ENCODE measurements around the gene ADPRHL1. TPM values are rescaled to one million over a fixed set of nuclear protein-coding genes. Genes with fewer than 3 reads are reported as not detected.

ADPRHL1 gene
- total and polyA plus RNA-seq, 2 experiments from 2014 or later, result 1.0 to 1.1 TPM

DNA sequence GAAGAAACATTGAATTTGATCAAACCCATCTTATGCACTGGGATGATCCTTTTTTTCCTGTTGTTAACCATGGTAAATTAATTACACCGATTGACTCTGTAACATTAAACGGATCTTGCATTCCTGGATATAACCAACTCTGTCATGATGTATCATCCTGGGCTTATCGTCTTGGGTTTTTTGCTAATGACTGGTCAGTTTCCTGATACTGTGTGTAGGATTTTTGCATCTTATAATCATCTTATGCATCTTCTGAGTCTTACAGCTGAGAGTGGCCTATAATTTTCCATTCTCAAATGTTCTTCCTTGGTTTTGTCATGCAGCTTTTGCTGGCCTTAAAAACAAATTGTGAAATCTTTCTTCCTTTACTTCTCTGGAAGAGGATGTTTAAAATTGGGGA is 24.4 kb upstream of the ADPRHL1 start:
- Histone ChIP-seq H3K4me3 (no peak overlapping the region), H3K4me2 (no peak overlapping the region), H3K9me3 (ENCODE audit: low read depth) (no peaks in the 10 kb centered on the region), H3K36me3 (replicated peaks; ENCODE audit: insufficient read depth, low read depth) (peaks cover 3% of the 10 kb centered on the region), H3K27ac (no peak overlapping the region), H3K9me2 (replicated peaks; ENCODE audit: insufficient read depth) (no peaks in the 10 kb centered on the region), H2AFZ (no peak overlapping the region), H4K20me1 (ENCODE audit: insufficient read depth, poor library complexity, severe bottlenecking) (no peaks in the 10 kb centered on the region), H3K4me1 (ENCODE audit: insufficient read depth) (no peaks in the 10 kb centered on the region), H3K27me3 (no peaks in the 10 kb centered on the region), H3K79me2 (peaks cover 17% of the 10 kb centered on the region)
- no peak for DNase-seq (ENCODE audit: low spot score)
- TF ChIP-seq CTCF (IDR thresholded peaks at IDR 0.05; ENCODE audit: poor library complexity) (no peak), EZH2phosphoT487 (IDR thresholded peaks at IDR 0.05; ENCODE audit: low read depth, severe bottlenecking, unreplicated experiment) (no peak), EZH2 (IDR thresholded peaks at IDR 0.05; ENCODE audit: borderline replicate concordance) (no peak)
- 98% methylated on average over 3 of the region's 3 CpGs for WGBS (ENCODE audit: low lambda C conversion rate, missing lambda C conversion rate)

- no peak for TF ChIP-seq EZH2 (IDR thresholded peaks at IDR 0.05; ENCODE audit: borderline replicate concordance)
- no peak for TF ChIP-seq EZH2phosphoT487 (IDR thresholded peaks at IDR 0.05; ENCODE audit: low read depth, severe bottlenecking, unreplicated experiment)
- no peak for TF ChIP-seq CTCF (IDR thresholded peaks at IDR 0.05; ENCODE audit: poor library complexity)
- peaks cover 9% of the 10 kb centered on the region for H3K79me2 ChIP-seq
- no peak overlapping the region for H3K4me3 ChIP-seq
- H3K9me3 ChIP-seq (ENCODE audit: low read depth), result no peaks in the 10 kb centered on the region
- H3K9me2 ChIP-seq (replicated peaks; ENCODE audit: insufficient read depth), result no peaks in the 10 kb centered on the region
- no peaks in the 10 kb centered on the region for H3K27me3 ChIP-seq
- H3K4me1 ChIP-seq (ENCODE audit: insufficient read depth), result no peaks in the 10 kb centered on the region
- 82% methylated on average over 7 of the region's 7 CpGs for WGBS (ENCODE audit: low lambda C conversion rate, missing lambda C conversion rate)
- H3K27ac ChIP-seq, result no peak overlapping the region
- no peak for DNase-seq (ENCODE audit: low spot score)
- H2AFZ ChIP-seq, result no peak overlapping the region
- H3K4me2 ChIP-seq, result no peak overlapping the region
- H3K36me3 ChIP-seq (replicated peaks; ENCODE audit: insufficient read depth, low read depth), result peaks cover 3% of the 10 kb centered on the region
- H4K20me1 ChIP-seq (ENCODE audit: insufficient read depth, poor library complexity, severe bottlenecking), result no peaks in the 10 kb centered on the region
Observed at GRCh38 chr13:113476811-113477210, 23.5 kb upstream of the ADPRHL1 start.

DNA sequence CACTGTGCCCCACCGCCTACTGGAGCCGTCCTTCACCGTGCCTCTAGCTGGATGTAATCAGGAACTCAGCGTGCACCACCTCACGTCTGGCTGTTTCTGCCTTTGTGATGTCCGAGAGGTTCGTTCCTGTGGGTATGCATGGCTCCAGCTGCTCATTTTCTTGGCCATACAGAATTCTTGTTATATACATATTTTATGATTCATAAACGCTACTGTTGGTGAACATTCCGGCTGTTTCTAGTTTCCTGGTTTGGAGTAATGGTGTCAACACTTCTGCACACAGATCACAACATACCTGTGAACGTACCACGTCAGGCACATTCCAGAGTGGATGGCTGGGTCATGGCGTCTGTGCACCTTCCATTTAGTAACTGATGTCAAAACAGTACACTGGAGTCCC is 22.6 kb upstream of the ADPRHL1 start:
- TF ChIP-seq EZH2 (IDR thresholded peaks at IDR 0.05; ENCODE audit: borderline replicate concordance) (no peak), EZH2phosphoT487 (IDR thresholded peaks at IDR 0.05; ENCODE audit: low read depth, severe bottlenecking, unreplicated experiment) (no peak), CTCF (IDR thresholded peaks at IDR 0.05; ENCODE audit: poor library complexity) (no peak)
- H3K4me2 ChIP-seq, result no peak overlapping the region
- 97% methylated on average over 12 of the region's 12 CpGs for WGBS (ENCODE audit: low lambda C conversion rate, missing lambda C conversion rate)
- H2AFZ ChIP-seq, result no peak overlapping the region
- H3K9me2 ChIP-seq (replicated peaks; ENCODE audit: insufficient read depth), result no peaks in the 10 kb centered on the region
- no peak for DNase-seq (ENCODE audit: low spot score)
- H3K4me1 ChIP-seq (ENCODE audit: insufficient read depth), result no peaks in the 10 kb centered on the region
- H3K79me2 ChIP-seq, result peaks cover 3% of the 10 kb centered on the region
- H4K20me1 ChIP-seq (ENCODE audit: insufficient read depth, poor library complexity, severe bottlenecking), result no peaks in the 10 kb centered on the region
- H3K9me3 ChIP-seq (ENCODE audit: low read depth), result no peaks in the 10 kb centered on the region
- H3K27ac ChIP-seq, result no peak overlapping the region
- H3K27me3 ChIP-seq, result no peaks in the 10 kb centered on the region
- peaks cover 3% of the 10 kb centered on the region for H3K36me3 ChIP-seq (replicated peaks; ENCODE audit: insufficient read depth, low read depth)
- no peak overlapping the region for H3K4me3 ChIP-seq

DNA sequence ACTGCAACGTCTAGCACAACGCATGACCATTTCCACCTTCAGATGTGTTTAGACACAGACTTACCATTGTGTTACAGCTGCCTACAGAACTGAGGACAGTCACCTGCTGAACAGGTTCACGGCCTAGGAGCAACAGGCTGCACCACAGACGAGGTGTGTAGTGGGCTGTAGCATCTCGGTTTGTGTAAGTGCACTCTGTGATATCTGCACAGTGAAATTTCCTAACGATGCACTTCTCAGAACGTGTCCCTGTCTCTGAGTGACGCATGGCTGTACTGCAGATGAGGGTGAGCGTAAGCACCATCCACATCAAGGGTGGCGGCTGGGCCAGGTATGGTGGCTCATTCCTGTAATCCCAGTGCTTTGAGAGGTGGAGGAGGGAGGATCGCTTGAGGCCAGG is 22.0 kb upstream of the ADPRHL1 start:
- peaks cover 3% of the 10 kb centered on the region for H3K36me3 ChIP-seq (replicated peaks; ENCODE audit: insufficient read depth, low read depth)
- no peaks in the 10 kb centered on the region for H3K27me3 ChIP-seq
- no peaks in the 10 kb centered on the region for H4K20me1 ChIP-seq (ENCODE audit: insufficient read depth, poor library complexity, severe bottlenecking)
- H3K27ac ChIP-seq, result no peak overlapping the region
- no peaks in the 10 kb centered on the region for H3K9me3 ChIP-seq (ENCODE audit: low read depth)
- DNase-seq (ENCODE audit: low spot score), result no peak
- no peaks in the 10 kb centered on the region for H3K4me1 ChIP-seq (ENCODE audit: insufficient read depth)
- H3K4me2 ChIP-seq, result no peak overlapping the region
- no peak for TF ChIP-seq EZH2phosphoT487 (IDR thresholded peaks at IDR 0.05; ENCODE audit: low read depth, severe bottlenecking, unreplicated experiment)
- TF ChIP-seq EZH2 (IDR thresholded peaks at IDR 0.05; ENCODE audit: borderline replicate concordance), result no peak
- no peak for TF ChIP-seq CTCF (IDR thresholded peaks at IDR 0.05; ENCODE audit: poor library complexity)
- no peak overlapping the region for H2AFZ ChIP-seq
- no peak overlapping the region for H3K4me3 ChIP-seq
- 97% methylated on average over 11 of the region's 11 CpGs for WGBS (ENCODE audit: low lambda C conversion rate, missing lambda C conversion rate)
- no peaks in the 10 kb centered on the region for H3K79me2 ChIP-seq
- no peaks in the 10 kb centered on the region for H3K9me2 ChIP-seq (replicated peaks; ENCODE audit: insufficient read depth)
